Hematopoietic multipotent progenitor cell treated with erythropoietin and hydrocortisone succinate and interleukin-3 and kit ligand, for 17 days (in vitro differentiated cells): ENCODE data around the gene ICAM2.

Experiments used
- DNase-seq: peaks from one replicate; pipeline ENCODE4 v3.0.0-alpha.2; 2015; ENCODE audit warnings: low spot score

ICAM2 gene

DNA sequence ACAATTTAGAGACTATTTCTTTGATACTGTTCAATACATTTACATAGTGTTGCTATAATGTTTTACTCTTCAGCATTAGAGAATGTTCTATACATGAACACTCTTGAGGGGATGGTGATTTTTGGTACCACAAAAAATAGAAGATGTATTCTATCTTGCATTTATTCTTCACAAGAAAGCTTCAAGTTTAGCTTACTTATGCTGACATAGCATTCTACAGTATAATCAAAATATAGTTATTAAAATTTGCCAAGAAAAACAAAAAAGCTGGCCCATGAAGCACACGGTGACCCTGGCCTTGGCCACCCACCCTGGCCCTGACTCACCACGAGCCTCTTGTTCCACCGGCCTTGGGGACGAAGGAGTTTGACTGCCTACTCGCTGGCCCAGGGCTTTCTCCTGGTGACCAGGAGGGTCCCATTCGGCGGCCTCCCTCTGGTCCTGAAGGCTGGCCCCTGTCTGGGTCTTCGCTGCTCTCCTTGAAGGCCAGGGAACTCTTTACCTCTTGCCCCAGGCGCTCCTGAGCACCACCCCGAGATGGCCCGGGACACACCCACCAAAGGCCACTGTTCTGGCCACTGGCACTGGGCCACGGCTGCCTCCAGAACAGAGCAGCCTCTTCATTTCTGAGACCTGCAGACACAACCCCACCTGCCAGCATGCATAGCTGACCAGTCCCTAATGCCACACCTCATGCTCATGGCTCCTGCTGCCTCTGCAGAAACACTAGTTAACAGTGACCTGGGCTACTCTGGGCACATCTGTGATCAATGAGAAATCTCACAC, 22.5 kb upstream of the ICAM2 start:
- DNase-seq = no peak

DNA sequence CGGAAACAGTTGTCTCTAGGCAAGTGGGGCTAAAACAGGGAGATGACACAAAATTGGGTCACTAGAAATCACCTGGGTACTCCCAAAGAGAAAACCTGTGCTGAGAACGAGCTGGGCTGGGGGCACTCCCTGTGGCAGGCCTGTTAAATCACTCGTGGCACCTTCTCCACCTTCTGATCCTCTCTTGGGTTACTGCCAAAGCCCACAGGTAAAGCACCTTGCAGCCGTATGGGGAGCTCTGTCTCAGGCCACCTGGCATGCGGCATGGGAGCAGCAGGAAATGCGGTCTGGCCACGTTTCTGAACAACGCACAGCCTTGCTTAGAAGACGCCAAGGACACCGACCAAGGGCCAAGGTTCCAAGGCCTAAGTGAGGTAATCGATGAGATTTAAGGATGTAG, 21.5 kb upstream of the ICAM2 start:
- no peak for DNase-seq

DNA sequence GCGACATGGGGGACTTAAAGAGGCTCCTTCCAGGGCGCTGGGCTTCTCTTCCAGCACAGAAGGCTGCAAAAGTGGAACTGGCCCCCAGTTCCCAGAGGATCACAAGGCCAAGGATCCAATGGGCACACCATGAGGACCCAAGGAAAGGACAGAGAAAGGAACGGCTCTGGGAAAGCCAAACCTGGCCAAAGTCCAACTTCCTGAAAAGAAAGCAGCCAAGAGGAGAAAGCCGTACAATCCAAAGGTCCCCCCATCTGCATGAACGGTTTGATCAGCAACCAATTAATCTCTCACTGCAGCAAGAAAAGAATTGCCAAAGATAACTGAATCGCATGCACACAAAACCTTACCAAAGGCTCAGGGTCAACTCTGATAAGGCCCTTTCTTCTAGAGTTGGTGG, 19.8 kb upstream of the ICAM2 start:
- no peak for DNase-seq

DNA sequence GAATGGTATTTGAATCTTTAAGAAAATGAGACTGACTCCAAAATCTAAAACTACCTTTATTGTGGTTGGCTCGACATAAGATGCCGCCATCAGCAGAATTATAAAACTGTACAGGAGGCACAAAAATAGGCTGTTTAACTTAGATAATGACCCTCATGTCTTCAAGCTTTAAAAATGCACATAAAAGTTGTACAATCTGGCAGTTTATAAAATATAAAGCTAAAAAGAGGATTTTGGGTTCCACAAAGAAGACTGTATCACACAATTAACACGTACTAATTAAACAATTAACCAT, 18.6 kb upstream of the ICAM2 start:
- DNase-seq = no peak

DNA sequence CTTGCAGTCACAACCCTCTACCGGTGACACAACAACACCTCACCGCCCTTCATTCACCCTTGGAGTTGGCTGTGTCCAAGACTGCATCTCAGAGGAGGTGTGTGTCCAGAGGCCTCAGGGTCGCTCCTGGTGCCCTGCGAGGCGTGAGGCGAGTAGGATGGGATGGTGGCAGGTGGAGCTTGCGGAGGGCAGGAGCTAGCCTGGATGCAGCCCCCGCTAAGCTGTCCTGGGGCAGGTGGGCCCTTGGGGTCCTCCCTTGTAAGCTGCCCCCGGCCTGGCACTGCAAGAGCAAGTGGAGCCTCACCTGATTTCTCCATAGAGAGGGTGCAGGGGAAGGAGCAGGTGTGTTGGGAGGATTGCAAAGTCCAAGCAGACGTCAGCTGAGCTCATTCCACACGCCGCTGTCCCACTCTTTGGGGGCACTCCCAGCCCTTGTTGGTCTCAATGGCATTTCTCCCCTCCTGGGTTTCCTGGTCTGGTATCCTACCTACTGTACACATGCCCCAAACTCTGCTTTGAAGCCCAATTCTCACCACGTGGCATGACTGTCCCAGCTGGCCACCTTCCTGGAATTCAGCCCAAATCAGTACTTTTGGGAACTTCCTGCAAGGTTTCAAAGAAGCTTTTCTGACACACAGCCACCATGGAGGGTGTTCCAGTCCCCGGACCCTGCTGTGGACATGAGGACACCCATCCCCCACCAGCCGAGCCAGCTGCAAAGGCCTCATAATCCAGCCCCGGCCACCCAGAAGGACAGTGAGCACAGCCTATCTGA, 18.1 kb upstream of the ICAM2 start:
- DNase-seq = no peak

DNA sequence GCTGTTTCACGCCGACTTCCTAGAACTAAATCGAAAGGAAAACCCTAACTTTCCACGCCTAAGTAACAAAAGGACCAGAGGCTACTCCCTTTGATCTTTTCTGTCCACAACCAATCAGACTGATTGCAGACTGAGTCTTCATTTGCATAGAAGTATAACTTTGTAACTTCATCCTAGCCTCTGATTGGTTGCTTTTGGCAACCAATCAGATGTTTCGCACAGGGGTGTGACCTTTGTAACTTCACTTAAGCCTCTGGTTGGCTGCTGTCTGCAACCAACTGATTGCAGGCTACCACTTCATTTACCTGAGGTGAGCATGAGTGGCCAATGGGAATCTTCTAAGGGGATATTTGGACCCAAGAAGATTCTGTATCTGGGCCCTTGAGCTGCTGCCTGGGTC, 17.4 kb upstream of the ICAM2 start:
- DNase-seq = no peak

DNA sequence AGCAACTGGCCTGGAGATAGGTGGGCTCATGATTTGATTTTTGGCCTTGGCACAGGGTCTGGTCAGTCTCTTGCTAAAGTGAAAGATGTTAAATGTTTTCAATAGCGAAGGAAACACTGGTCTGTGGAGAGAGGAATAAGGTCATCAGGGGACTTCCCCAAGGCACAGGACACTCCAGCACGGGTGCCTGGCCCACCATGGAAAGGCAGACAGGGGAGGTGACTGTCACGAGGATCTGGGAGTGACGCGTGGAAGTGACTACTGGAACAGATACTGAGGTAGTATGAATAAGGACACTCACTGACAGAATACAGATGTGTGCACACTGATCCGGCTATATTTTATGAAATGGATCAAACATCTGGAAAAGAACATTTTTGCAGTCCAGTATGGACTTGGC, 16.7 kb upstream of the ICAM2 start:
- DNase-seq = no peak

DNA sequence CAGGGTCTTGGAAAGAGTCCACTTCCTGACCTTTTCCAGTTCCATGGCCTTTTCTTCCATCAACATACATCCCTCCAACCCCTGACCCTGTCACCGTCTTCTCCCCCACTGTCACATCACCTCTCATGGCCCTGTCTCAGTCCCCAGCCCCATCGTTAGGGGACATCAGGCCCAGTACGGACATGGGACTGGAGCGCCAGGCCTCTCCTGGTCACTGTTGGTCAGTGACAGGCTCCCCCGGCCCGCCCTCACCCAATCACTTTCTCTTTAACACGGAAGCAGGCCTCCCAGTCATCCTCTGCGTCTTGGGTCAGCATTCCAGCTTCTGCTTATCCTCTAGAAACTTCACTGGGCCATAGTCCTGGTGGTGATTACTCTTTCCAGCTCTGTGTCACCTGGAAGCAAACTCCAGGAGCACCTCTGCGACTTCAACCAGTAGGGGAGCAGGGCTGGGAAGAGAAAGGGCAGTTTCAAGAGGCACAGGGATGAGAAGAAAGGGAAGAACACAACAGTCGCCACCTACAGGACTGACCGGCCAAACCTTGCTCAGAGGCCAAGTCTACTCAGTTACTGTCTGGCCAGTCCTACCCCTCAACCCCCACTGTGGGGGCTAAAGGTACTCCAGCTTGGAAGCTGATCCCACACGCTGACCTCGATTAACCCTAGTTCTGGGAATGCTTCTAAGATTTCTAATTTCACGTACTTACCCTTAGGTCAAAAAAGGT, 15.9 kb upstream of the ICAM2 start:
- no peak for DNase-seq

DNA sequence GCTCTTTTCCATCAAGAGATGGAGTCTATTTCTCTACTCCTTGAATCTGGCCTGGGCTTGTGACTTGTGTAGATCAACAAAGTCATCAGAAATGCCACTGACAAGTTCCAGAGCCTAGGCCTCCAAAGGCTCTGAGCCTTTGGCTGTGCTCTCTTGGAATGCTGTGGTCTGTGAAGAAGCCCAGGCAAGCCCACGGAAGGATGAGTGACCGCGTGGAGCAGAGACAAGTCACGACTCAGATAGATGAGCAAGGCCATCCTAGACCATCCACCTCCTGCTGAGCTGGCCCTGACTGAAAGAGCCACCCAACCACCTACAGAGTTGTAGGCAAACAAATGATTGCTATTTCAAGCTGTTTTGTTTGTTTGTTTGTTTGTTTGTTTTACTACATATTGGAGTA, 11.6 kb upstream of the ICAM2 start:
- DNase-seq = no peak

DNA sequence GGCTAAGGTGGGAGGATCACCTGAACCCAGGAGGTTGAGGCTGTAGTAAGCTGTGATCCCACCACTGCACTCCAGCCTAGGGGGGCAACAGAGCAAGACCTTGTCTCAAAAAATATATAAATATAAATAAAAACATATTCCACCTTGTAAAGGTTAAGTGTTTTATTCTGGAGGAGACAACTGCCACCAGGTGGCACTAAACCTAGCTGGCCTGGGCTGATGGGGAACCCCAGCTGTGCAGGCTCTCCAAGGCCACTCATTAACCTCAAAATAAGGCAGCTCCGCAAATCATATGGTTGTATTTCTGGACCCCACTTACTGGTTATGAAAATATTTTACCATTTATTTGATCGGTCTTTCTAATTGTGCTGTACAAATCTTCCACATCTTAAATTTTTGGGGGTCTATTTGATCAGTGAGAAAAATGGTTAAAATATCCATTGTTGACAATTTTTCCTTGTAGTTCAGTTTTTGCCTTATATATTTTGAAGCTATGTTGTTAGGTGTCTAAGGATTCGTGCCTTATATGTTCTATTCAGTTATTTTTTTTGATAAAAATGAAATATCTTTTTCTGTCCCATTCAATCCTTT, 8.5 kb upstream of the ICAM2 start:
- DNase-seq = peak; percentile 81

DNA sequence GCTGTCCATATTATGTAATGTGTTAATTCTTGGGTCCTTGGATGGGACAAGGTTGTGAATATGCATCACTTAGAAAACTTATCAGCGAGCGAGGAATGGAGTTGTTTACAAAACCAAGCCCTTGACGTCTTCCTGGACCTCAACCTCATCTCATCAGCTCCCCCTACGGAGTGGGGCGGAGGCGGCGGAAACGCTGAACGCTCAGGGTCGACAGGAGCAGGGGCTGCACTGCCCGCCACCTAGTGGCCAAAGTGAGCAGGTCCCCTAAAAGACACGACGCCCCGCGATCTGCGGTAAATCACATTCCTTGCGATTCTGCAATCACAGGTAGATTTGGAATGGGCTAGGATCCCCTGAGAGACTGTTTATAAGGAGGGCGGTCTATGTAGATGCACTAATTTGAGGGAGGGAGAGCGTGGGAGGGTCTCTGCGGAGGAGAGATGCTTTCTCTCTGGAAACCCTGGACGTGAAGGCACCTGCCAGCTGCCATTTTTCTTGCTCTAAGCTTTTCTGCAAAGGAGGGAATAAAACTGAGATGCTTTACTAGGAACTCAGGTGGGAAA, 5.4 kb upstream of the ICAM2 start:
- peak; percentile 96 for DNase-seq

DNA sequence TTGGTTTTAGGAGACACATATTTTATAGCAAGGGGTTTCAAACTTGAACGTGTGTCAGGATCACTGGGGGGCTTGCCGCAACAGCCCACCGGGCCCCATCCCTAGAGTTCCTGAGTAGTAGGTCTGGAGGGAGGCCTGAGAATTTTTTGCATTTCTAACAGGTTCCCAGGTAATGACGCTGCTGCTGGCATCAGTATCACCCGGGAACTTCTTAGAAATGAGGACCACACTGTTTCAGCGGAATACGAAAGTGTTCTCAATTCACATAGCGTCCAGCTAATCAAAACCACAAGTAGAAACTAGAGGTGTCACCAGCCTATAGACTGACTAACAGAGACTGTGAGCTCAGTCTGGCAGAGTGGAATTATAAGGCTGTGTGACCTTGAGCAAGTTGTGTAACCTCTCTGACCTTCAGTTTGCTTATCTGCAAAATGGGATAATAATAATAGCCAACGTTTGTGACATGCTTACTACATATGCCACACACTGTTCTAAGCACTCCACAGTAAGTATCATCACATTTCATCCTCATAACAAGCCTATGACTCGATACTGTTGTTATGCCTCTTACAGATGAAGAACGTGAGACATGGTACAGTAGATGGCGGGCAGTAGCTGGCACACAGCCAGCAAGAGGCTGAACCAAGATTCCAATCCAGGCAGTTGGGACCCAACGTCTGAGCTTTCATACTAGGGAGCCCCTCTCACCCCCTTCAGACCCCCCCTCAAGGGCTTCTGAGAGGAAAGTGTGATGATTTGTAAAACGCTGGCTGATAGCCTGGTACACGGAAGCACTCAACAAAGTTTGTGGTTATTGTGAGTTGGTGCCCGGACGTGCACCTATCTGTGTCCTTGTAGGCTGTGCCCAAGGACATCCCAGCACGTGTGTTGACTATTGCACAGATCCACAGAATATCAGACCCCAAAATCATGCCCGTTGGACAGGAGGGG, 4.6 kb upstream of the ICAM2 start:
- peak; percentile 82 for DNase-seq

DNA sequence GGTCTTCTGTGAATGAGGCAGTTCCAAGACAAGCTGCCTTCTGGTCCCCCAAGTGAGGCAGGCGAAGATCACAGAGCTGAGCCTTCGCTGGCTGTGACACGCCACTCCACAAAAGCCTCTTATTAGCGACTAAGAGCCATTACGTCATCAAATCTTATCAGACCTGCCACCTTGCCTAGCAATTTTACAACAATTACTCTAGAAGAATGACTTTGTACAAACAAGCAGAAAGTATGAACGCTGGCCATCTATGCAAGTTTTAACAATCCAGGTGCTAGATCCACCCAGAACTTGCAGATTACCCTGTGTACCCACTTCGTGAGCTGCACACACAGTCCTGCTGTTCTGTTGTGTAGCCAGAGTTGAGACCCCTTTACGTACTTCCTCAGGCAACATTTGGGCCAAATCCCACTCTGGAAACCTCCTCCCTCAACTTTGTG, 3.8 kb upstream of the ICAM2 start:
- DNase-seq = peak; percentile 75

DNA sequence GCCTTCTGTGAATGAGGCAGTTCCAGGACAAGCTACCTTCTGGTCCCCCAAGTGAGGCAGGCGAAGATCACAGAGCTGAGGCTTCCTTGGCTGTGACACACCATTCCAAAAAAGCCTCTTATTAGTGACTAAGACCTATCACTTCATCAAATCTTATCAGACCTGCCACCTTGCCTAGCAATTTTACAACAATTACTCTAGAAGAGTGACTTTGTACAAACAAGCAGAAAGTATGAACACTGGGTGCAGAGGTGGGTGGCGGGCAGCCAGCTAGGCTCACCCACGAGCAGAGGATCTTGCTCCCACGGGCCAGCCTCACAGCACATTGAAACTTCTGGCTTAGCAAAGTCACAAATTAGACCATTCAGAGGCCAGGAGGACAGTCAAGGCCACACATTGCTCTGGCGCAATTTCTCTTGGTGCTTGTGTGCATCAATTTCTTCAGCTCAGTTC, 2.2 kb upstream of the ICAM2 start:
- DNase-seq = peak; percentile 40

DNA sequence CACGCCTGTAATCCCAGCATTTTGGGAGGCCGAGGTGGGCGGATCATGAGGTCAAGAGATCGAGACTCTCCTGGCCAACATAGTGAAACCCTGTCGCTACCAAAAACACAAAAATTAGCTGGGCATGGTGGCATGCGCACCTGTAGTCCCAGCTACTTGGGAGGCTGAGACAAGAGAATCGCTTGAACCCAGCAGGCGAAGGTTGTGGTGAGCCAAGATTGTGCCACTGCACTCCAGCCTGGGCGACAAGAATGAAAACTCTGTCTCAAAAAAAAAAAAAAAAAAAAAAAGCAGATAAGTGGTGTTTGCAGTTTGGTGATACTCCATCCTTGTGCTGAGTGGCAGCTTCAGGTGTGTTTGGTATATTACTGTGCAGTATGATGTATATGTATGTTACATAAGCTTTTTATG, 877 bp downstream of the ICAM2 start:
- DNase-seq = peak; percentile 25

DNA sequence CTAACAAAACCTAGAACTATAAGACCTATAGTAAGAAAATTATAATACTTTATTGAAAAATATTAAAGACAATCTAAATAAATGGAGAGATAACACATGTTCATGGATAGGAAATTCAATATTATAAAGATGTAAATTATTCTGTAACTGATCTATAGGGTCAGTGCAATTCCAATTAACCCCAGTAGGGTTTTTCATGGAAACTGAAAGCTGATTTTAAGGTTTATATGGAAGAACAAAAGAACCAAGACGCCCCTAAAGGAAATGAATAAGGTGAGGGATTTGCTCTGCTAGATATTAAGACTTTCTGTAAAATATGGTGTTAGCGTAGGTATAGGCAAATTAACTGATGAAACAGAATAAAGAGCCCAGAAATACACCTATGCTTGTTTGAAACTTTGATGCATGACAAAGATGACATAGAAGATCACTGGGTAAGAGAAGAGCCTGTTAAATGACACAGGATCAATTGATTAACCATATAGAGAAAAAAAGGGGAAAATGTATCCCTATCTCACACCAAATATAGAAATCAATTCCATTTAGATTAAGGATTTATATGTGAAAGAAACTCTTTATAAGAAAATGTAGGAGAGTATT, 3.0 kb downstream of the ICAM2 start:
- DNase-seq = no peak

DNA sequence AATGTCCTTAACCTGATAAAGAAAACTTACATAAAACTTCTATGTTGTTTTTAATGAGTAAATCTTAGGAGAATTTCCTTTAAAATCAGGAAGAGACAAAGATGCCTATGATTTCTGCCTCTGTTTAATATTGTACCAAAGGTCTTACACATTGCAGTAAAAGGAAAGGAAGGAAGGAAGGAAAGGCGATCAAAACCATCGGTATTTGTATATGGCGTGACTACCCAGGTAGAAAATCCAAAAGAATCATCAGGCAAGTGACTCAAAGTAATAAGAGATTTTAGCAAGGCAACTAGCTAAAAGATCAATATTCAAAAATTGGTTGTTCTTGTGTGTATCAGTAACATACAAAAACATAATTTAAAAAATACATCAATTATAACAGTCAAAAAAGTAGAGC, 3.5 kb downstream of the ICAM2 start:
- no peak for DNase-seq

DNA sequence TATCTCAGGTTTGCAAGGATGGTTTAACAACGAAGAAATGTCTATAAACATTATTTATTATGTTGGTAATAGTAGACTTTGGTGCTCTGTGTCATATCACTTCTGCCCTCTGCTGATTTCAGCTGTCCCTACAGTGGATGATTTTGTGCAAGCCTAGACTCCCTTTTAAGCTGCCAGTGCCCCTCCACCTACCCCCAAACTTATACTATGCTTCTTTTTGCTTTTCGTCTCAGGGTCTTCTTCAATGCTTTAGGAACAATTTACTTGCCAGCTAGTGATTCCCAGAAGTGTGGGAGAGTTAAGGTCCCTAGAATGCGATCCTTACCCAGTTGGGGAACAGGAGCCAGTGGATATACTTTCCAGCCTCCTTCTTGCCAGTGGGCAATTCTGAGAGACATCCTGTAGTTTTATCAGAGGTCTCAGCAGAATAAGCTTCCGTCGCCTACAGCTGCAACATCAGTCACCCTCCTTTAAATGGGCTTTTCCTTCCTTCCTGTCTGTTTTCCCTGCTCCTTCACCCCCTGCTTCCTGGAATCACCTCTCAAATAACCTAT, 4.1 kb downstream of the ICAM2 start:
- DNase-seq = peak; percentile 63

DNA sequence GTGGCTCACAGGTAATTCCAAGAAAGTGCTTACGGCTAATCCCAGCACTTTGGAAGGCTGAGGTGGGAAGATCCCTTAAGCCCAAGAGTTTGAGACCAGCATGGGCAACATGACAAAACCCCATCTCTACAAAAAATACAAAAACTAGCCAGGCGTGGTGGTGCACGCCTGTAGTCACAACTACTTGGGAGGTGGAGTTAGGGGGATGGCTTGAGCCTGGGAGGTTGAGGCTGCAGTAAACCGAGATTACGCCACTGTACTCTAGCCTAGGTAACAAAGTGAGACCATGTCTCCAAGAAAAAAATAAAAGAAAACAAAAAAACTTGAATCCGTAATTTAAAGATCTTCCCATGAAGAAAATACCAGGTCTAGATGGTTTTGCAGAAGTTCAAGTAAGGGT, 5.0 kb downstream of the ICAM2 start:
- DNase-seq = no peak
